GM21528 (cell line): ENCODE measurements around the gene COPS9.

Experiments
- ATAC-seq: cut with Tn5 transposase; IDR thresholded peaks from one replicate; pipeline ENCODE4 v1.9.1; 2021; ENCODE audit warnings: mild to moderate bottlenecking, moderate library complexity; ENCODE audit not compliant: unreplicated experiment, low FRiP score

COPS9 gene

GRCh38 chr2:240166761-240167587 is 30.9 kb upstream of the COPS9 start:
- no peak for ATAC-seq

- ATAC-seq: no peak
Measured at GRCh38 chr2:240166191-240166590, 30.1 kb upstream of the COPS9 start.

- no peak for ATAC-seq
Measured at GRCh38 chr2:240165661-240166060, 29.6 kb upstream of the COPS9 start.

- no peak for ATAC-seq
Measured at GRCh38 chr2:240165034-240165433, 28.9 kb upstream of the COPS9 start.

- ATAC-seq: no peak
Measured at GRCh38 chr2:240164586-240164985, 28.5 kb upstream of the COPS9 start.

- no peak for ATAC-seq
Measured at GRCh38 chr2:240163844-240164574, 27.9 kb upstream of the COPS9 start.

- no peak for ATAC-seq
Measured at GRCh38 chr2:240162939-240163714, 27.0 kb upstream of the COPS9 start.

GRCh38 chr2:240162531-240162930 is 26.4 kb upstream of the COPS9 start:
- no peak for ATAC-seq

GRCh38 chr2:240162032-240162431 is 25.9 kb upstream of the COPS9 start:
- ATAC-seq: no peak

- no peak for ATAC-seq
Measured at GRCh38 chr2:240161087-240161750, 25.1 kb upstream of the COPS9 start.

- ATAC-seq: no peak
Measured at GRCh38 chr2:240160291-240161086, 24.4 kb upstream of the COPS9 start.

- ATAC-seq: no peak
Measured at GRCh38 chr2:240159251-240159839, 23.2 kb upstream of the COPS9 start.

GRCh38 chr2:240157147-240157470 is 21.0 kb upstream of the COPS9 start:
- ATAC-seq: no peak

GRCh38 chr2:240156435-240157146 is 20.5 kb upstream of the COPS9 start:
- ATAC-seq: no peak

GRCh38 chr2:240155745-240156390 is 19.8 kb upstream of the COPS9 start:
- ATAC-seq: no peak

- ATAC-seq: no peak
Measured at GRCh38 chr2:240155048-240155744, 19.1 kb upstream of the COPS9 start.

GRCh38 chr2:240154606-240155005 is 18.5 kb upstream of the COPS9 start:
- no peak for ATAC-seq

- ATAC-seq: no peak
Measured at GRCh38 chr2:240153418-240153817, 17.3 kb upstream of the COPS9 start.
